Activated CD4-positive, alpha-beta T cell treated with anti-CD3 and anti-CD28 coated beads, Interleukin-2, amount 10 ng/mL, durations not matched to agents 24 days and 14 days (primary cell): ENCODE results near the gene BRWD1. TPM values are rescaled to one million over a fixed set of nuclear protein-coding genes. Genes with fewer than 3 reads are reported as not detected.

ENCODE experiments used
- DNase-seq: peaks from one replicate; pipeline ENCODE4 v3.0.0; 2022
- H3K27ac Mint-ChIP-seq: one replicate; pipeline ENCODE4 v1.8.0; 2022; ENCODE audit warnings: mild to moderate bottlenecking, mixed read lengths
- H3K27me3 Mint-ChIP-seq: one replicate; pipeline ENCODE4 v1.8.0; 2022; ENCODE audit warnings: mixed read lengths
- H3K36me3 Mint-ChIP-seq: one replicate; pipeline ENCODE4 v1.8.0; 2022; ENCODE audit warnings: low read depth, mild to moderate bottlenecking, mixed read lengths
- H3K4me1 Mint-ChIP-seq: one replicate; pipeline ENCODE4 v1.8.0; 2021; ENCODE audit warnings: mixed read lengths
- H3K4me3 Mint-ChIP-seq: one replicate; pipeline ENCODE4 v1.8.0; 2022; ENCODE audit warnings: mild to moderate bottlenecking, moderate library complexity, mixed read lengths
- H3K9me3 Mint-ChIP-seq: one replicate; pipeline ENCODE4 v1.8.0; 2021; ENCODE audit warnings: mixed read lengths
- intact Hi-C: fragments of 100-400 bp; cut with micrococcal nuclease; formaldehyde crosslinking; loops from one replicate; pipeline ENCODE4 v1.15.1; 2023
- total RNA-seq: library from RNA; stranded (reverse); gene quantifications from 2 replicates; pipeline ENCODE4 v1.2.3, GENCODE V29; 2022

Gene BRWD1
- total RNA-seq, 1 donor from 2014 or later = 31.9 TPM

DNA sequence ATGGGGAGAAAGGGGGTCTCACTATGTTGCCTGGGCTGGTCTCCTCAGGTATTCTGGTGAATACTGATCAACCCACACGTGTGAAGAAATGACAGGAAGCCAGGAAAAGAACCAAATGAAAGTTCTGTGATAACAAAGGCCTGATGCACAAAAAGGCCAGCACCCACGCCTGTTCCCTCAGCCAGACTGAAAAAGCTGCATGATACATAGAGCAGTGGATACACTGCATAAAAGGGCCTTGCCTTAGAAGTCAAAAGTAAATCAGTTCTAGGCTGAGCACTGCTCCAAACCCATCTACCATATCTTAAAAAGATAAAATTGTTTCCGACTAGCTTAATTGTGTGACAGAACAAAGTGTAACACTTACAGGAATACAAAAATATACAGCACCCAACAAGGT lies 93.3 kb downstream of the BRWD1 start:
- Mint-ChIP-seq H3K27ac (no peak overlapping the region), H3K36me3 (peaks cover 48% of the 10 kb centered on the region)

GRCh38 chr21:39218082-39218409 lies 95.4 kb downstream of the BRWD1 start:
- Mint-ChIP-seq H3K27me3 (no peaks in the 10 kb centered on the region), H3K27ac (no peak overlapping the region), H3K4me1 (peaks cover 9% of the 10 kb centered on the region), H3K9me3 (no peaks in the 10 kb centered on the region), H3K4me3 (no peak overlapping the region), H3K36me3 (peaks cover 40% of the 10 kb centered on the region)
- DNase-seq = no peak
- intact Hi-C loops = no loop called here

More for the DNA sequence above, 93.3 kb downstream of the BRWD1 start:
- Mint-ChIP-seq H3K4me1 (peaks cover 9% of the 10 kb centered on the region), H3K27me3 (no peaks in the 10 kb centered on the region), H3K9me3 (no peaks in the 10 kb centered on the region), H3K4me3 (no peak overlapping the region)
- intact Hi-C loops = no loop called here
- DNase-seq = no peak

GRCh38 chr21:39217356-39218081 lies 95.9 kb downstream of the BRWD1 start:
- intact Hi-C loops = no loop called here
- H3K27me3 Mint-ChIP-seq = no peaks in the 10 kb centered on the region
- peaks cover 40% of the 10 kb centered on the region for H3K36me3 Mint-ChIP-seq
- peaks cover 9% of the 10 kb centered on the region for H3K4me1 Mint-ChIP-seq
- H3K4me3 Mint-ChIP-seq = no peak overlapping the region
- H3K27ac Mint-ChIP-seq = no peak overlapping the region
- no peak for DNase-seq
- H3K9me3 Mint-ChIP-seq = no peaks in the 10 kb centered on the region

GRCh38 chr21:39216290-39216689 lies 97.1 kb downstream of the BRWD1 start:
- intact Hi-C loops = no loop called here
- DNase-seq = no peak
- Mint-ChIP-seq H3K27me3 (no peaks in the 10 kb centered on the region), H3K36me3 (peaks cover 39% of the 10 kb centered on the region), H3K4me3 (no peak overlapping the region), H3K27ac (no peak overlapping the region), H3K9me3 (no peaks in the 10 kb centered on the region), H3K4me1 (peaks cover 9% of the 10 kb centered on the region)

DNA sequence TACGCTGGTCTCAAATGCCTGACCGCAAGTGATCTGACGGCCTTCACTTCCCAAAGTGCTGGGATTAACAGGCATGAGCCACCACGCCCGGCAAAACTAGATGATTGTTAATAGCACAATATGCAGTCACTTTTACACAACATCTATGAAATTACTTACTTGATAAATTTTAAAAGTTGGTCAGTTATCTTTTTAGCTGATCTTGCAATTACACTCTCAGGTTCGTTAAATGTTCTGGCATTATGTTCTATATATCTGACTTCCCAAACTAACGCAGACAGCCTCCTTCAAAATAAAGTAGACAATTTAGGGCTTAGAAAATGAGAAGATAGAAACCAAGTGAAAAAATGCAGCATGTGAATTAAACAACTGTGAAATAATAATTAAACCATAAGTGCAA lies 98.4 kb downstream of the BRWD1 start:
- Mint-ChIP-seq H3K36me3 (peaks cover 45% of the 10 kb centered on the region), H3K27me3 (no peaks in the 10 kb centered on the region), H3K4me1 (peaks cover 4% of the 10 kb centered on the region), H3K9me3 (no peaks in the 10 kb centered on the region), H3K27ac (no peak overlapping the region), H3K4me3 (no peak overlapping the region)
- no peak for DNase-seq
- intact Hi-C loops = no loop called here

GRCh38 chr21:39209334-39209688 lies 104.1 kb downstream of the BRWD1 start:
- Mint-ChIP-seq H3K4me1 (peaks cover 12% of the 10 kb centered on the region), H3K27ac (no peak overlapping the region), H3K4me3 (no peak overlapping the region), H3K27me3 (no peaks in the 10 kb centered on the region), H3K36me3 (peaks cover 53% of the 10 kb centered on the region), H3K9me3 (no peaks in the 10 kb centered on the region)
- no peak for DNase-seq
- intact Hi-C loops = no loop called here

GRCh38 chr21:39208624-39209333 lies 104.7 kb downstream of the BRWD1 start:
- Mint-ChIP-seq H3K36me3 (peaks cover 53% of the 10 kb centered on the region), H3K4me3 (no peak overlapping the region), H3K4me1 (peaks cover 12% of the 10 kb centered on the region), H3K27ac (peak overlapping the region; percentile 21), H3K9me3 (no peaks in the 10 kb centered on the region), H3K27me3 (no peaks in the 10 kb centered on the region)
- no peak for DNase-seq
- intact Hi-C loops = no loop called here

- Mint-ChIP-seq H3K4me3 (no peak overlapping the region), H3K9me3 (no peaks in the 10 kb centered on the region), H3K27me3 (no peaks in the 10 kb centered on the region), H3K27ac (no peak overlapping the region), H3K4me1 (peaks cover 8% of the 10 kb centered on the region), H3K36me3 (peaks cover 51% of the 10 kb centered on the region)
- intact Hi-C loops = no loop called here
- DNase-seq = no peak
These were observed 109.3 kb downstream of the BRWD1 start for GRCh38 chr21:39204134-39204533.

DNA sequence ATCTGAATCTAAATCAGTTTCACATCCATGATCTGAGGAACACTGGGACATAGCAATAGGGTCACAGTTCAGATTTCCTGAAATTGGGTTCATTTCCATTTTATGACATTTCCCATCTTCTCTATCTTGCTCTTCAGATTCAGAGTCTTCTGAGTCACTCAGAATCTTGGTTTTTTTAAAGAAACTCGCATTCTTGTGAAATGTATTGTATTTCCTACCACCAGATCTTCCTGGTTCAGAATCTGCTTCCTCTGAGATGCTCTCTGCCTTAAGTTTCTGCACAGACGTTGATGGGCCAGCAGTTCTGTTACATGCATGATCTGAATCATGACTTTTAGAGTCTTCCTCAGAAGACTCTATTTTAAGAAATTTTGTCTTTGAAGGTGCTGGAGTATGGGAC lies 114.6 kb downstream of the BRWD1 start:
- no peaks in the 10 kb centered on the region for H3K9me3 Mint-ChIP-seq
- peaks cover 67% of the 10 kb centered on the region for H3K36me3 Mint-ChIP-seq
- DNase-seq = no peak
- H3K4me3 Mint-ChIP-seq = no peak overlapping the region
- intact Hi-C loops = no loop called here
- peaks cover 26% of the 10 kb centered on the region for H3K4me1 Mint-ChIP-seq
- no peak overlapping the region for H3K27ac Mint-ChIP-seq
- H3K27me3 Mint-ChIP-seq = no peaks in the 10 kb centered on the region

GRCh38 chr21:39197448-39198233 lies 115.8 kb downstream of the BRWD1 start:
- intact Hi-C loops = no loop called here
- Mint-ChIP-seq H3K27ac (no peak overlapping the region), H3K4me1 (peaks cover 26% of the 10 kb centered on the region), H3K36me3 (peaks cover 67% of the 10 kb centered on the region), H3K9me3 (no peaks in the 10 kb centered on the region), H3K27me3 (no peaks in the 10 kb centered on the region), H3K4me3 (no peak overlapping the region)
- no peak for DNase-seq

GRCh38 chr21:39196838-39197237 lies 116.6 kb downstream of the BRWD1 start:
- H3K4me1 Mint-ChIP-seq = peaks cover 26% of the 10 kb centered on the region
- peaks cover 63% of the 10 kb centered on the region for H3K36me3 Mint-ChIP-seq
- H3K27me3 Mint-ChIP-seq = no peaks in the 10 kb centered on the region
- H3K4me3 Mint-ChIP-seq = peak overlapping the region; percentile 63
- no peak for DNase-seq
- H3K27ac Mint-ChIP-seq = no peak overlapping the region
- no peaks in the 10 kb centered on the region for H3K9me3 Mint-ChIP-seq
- intact Hi-C loops = no loop called here

GRCh38 chr21:39196310-39196709 lies 117.1 kb downstream of the BRWD1 start:
- intact Hi-C loops = no loop called here
- H3K27me3 Mint-ChIP-seq = no peaks in the 10 kb centered on the region
- peaks cover 58% of the 10 kb centered on the region for H3K36me3 Mint-ChIP-seq
- H3K4me3 Mint-ChIP-seq = peak overlapping the region; percentile 63
- H3K27ac Mint-ChIP-seq = peak overlapping the region; percentile 73
- H3K4me1 Mint-ChIP-seq = peaks cover 26% of the 10 kb centered on the region
- DNase-seq = no peak
- H3K9me3 Mint-ChIP-seq = no peaks in the 10 kb centered on the region

DNA sequence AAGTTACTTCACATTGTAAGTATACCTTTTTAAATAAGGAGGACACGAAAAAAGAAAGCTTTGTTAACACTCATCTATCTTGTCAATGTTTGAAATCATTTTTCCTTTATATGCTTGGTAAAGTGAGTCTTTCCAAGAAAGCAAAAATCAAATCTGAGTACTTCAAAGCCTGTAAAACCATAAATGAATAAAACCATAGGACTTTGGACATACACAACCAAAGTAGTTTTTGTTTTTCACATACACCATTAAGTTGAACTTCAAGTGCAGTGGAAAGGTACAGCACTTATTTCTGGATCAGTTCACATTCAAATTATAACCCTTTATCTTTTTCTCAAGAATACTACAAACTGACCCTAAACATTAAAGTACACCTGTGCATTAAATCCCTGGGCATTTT lies 120.1 kb downstream of the BRWD1 start:
- no peak overlapping the region for H3K4me3 Mint-ChIP-seq
- peaks cover 47% of the 10 kb centered on the region for H3K36me3 Mint-ChIP-seq
- H3K27me3 Mint-ChIP-seq = no peaks in the 10 kb centered on the region
- intact Hi-C loops = no loop called here
- no peak for DNase-seq
- H3K9me3 Mint-ChIP-seq = no peaks in the 10 kb centered on the region
- no peak overlapping the region for H3K27ac Mint-ChIP-seq
- H3K4me1 Mint-ChIP-seq = peaks cover 29% of the 10 kb centered on the region
